Glomerular endothelial cell (primary cell): ENCODE results near the gene GRPEL1. TPM values are rescaled to one million over a fixed set of nuclear protein-coding genes. Genes with fewer than 3 reads are reported as not detected.

Source experiments
- DNase-seq: peaks from one replicate; pipeline ENCODE4 v3.0.0-alpha.2; 2011; ENCODE audit warnings: low read depth, low spot score; ENCODE audit errors: extremely low read depth
- total RNA-seq: library from RNA; depleted of rRNA; stranded (reverse); fragments of >200 nt; gene quantifications from 2 replicates; pipeline ENCODE4 v1.2.3, GENCODE V29; 2015

Gene GRPEL1
- total RNA-seq, 1 donor from 2014 or later, result 31.7 TPM

GRCh38 chr4:7067126-7067451 is 775 bp downstream of the GRPEL1 start:
- no peak for DNase-seq

GRCh38 chr4:7066493-7066892 is 1.4 kb downstream of the GRPEL1 start:
- no peak for DNase-seq

GRCh38 chr4:7066006-7066405 is 1.9 kb downstream of the GRPEL1 start:
- DNase-seq, result no peak

- DNase-seq, result no peak
Observed at GRCh38 chr4:7063362-7063761, 4.5 kb downstream of the GRPEL1 start.

GRCh38 chr4:7062816-7063215 is 5.0 kb downstream of the GRPEL1 start:
- no peak for DNase-seq

GRCh38 chr4:7061815-7062214 is 6.0 kb downstream of the GRPEL1 start:
- DNase-seq, result no peak

- no peak for DNase-seq
Observed at GRCh38 chr4:7060346-7061150, 7.3 kb downstream of the GRPEL1 start.

- DNase-seq, result no peak
Observed at GRCh38 chr4:7059662-7060061, 8.2 kb downstream of the GRPEL1 start.

GRCh38 chr4:7058792-7059191 is 9.1 kb downstream of the GRPEL1 start:
- DNase-seq, result no peak

GRCh38 chr4:7055990-7056325 is 11.9 kb downstream of the GRPEL1 start:
- no peak for DNase-seq

GRCh38 chr4:7055111-7055989 is 12.5 kb downstream of the GRPEL1 start:
- DNase-seq, result no peak

- no peak for DNase-seq
Observed at GRCh38 chr4:7054106-7054880, 13.6 kb downstream of the GRPEL1 start.

GRCh38 chr4:7052923-7053715 is 14.7 kb downstream of the GRPEL1 start:
- DNase-seq, result no peak

GRCh38 chr4:7052313-7052712 is 15.6 kb downstream of the GRPEL1 start:
- no peak for DNase-seq

GRCh38 chr4:7051905-7052304 is 16.0 kb downstream of the GRPEL1 start:
- no peak for DNase-seq

GRCh38 chr4:7051144-7051495 is 16.7 kb downstream of the GRPEL1 start:
- DNase-seq, result no peak

GRCh38 chr4:7050481-7051143 is 17.3 kb downstream of the GRPEL1 start:
- no peak for DNase-seq

- DNase-seq, result no peak
Observed at GRCh38 chr4:7049739-7050138, 18.1 kb downstream of the GRPEL1 start.

GRCh38 chr4:7049295-7049694 is 18.6 kb downstream of the GRPEL1 start:
- DNase-seq, result no peak

- DNase-seq, result no peak
Observed at GRCh38 chr4:7048642-7049041, 19.2 kb downstream of the GRPEL1 start.
